ENCODE measurements around the gene PF4V1.

DNA sequence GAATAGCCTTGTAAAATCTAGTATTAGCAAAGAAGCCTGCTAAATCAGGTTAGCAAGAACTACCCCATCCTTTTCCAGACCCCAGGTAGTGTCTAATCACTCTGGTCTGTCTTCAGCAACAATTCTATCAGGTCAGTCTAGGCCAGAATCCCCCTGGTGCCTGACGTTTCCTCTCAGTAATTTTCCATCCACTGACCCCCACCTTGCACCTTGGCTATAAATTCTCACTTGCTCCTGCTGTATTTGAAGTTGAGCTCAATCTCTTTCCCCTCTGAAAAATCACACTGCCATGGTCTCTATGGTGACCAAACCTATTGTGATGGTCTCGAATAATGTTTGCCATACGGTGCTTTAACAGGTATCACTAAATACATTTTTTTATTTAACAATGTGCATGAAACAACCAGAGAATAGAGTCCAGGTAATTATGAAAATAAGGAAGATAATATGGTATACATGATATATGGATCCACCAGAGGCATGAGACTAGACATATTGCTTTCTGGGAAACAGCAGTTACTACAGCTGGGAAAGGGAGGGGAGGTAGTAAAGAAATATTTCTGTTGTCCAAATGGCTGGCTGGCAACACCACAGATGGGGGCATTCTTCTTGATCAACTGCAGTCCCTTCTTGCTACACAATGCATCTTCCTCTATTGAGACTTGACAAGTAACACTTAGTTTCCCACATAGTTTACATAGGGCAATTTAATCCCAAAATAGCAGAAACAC, 49.9 kb downstream of the PF4V1 start:
- TF ChIP-seq, protein P1, sequence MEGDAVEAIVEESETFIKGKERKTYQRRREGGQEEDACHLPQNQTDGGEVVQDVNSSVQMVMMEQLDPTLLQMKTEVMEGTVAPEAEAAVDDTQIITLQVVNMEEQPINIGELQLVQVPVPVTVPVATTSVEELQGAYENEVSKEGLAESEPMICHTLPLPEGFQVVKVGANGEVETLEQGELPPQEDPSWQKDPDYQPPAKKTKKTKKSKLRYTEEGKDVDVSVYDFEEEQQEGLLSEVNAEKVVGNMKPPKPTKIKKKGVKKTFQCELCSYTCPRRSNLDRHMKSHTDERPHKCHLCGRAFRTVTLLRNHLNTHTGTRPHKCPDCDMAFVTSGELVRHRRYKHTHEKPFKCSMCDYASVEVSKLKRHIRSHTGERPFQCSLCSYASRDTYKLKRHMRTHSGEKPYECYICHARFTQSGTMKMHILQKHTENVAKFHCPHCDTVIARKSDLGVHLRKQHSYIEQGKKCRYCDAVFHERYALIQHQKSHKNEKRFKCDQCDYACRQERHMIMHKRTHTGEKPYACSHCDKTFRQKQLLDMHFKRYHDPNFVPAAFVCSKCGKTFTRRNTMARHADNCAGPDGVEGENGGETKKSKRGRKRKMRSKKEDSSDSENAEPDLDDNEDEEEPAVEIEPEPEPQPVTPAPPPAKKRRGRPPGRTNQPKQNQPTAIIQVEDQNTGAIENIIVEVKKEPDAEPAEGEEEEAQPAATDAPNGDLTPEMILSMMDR (IDR thresholded peaks at IDR 0.05), result no peak
- TF ChIP-seq EP300 (IDR thresholded peaks at IDR 0.05) (no peak), JUNB (IDR thresholded peaks at IDR 0.05) (no peak), ESRRA (IDR thresholded peaks at IDR 0.05; ENCODE audit: borderline replicate concordance, low read length) (no peak), RNF2 (IDR thresholded peaks at IDR 0.05; ENCODE audit: borderline replicate concordance, low read depth) (no peak)

Measured in A549 (cell line).